H54 (cell line): ENCODE measurements around the gene STK32B.

Source experiments
- DNase-seq: peaks from one replicate; pipeline ENCODE4 v3.0.0; 2011; ENCODE audit warnings: low spot score, mixed read lengths; ENCODE audit not compliant: insufficient read length
- FAIRE-seq: peaks from 3 replicates; lab custom pipeline; 2011; peaks lifted over from hg19 to GRCh38; lab: Jason Lieb, UNC
- POLR2A ChIP-seq: IDR thresholded peaks from 2 replicates; pipeline ENCODE4 v1.6.1; 2011; ENCODE audit warnings: low read depth, mild to moderate bottlenecking, low read length

The STK32B gene

GRCh38 chr4:5069901-5070300 lies 18.6 kb downstream of the STK32B start:
- FAIRE-seq (no peak), DNase-seq (no peak)
- TF ChIP-seq POLR2A = no peak

DNA sequence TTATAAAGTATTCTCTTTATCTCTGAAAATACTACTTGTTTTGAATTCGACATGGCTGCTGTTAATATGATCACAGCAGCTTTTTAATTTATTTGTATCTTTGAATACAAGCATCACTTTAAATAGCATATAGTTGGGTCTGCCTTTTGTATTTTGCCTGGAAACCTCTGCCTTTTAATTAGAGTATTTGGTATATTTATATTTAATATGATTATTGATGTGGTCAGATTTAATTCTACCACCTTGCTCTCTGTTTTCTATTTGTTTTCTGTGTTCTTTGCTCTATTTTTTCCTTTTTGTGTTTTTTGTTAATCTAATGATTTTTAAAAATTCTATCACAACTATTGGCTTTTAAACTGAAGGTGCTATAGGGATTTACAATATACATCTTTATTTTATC lies 21.7 kb downstream of the STK32B start:
- TF ChIP-seq POLR2A = no peak
- FAIRE-seq = no peak
- DNase-seq = no peak

DNA sequence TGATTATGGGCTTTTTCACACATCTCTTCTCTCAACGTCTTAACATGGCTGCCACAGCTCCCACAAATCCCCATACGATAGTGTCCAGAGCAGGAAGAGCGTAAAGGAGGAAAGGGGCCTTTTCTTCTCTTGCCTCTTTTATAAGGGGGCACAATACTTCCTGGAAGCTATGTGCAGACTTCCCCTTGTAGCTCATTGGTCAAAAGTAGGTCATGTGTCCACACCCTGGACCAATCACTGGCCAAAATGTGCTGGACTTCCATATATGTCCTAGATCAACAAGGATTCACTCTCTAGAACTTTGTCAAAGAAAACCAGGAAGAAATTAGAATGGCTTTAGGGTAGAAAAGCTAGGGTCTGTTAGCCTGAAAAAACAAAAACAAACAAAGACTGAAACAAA lies 26.7 kb downstream of the STK32B start:
- FAIRE-seq (no peak), DNase-seq (no peak)
- no peak for TF ChIP-seq POLR2A

DNA sequence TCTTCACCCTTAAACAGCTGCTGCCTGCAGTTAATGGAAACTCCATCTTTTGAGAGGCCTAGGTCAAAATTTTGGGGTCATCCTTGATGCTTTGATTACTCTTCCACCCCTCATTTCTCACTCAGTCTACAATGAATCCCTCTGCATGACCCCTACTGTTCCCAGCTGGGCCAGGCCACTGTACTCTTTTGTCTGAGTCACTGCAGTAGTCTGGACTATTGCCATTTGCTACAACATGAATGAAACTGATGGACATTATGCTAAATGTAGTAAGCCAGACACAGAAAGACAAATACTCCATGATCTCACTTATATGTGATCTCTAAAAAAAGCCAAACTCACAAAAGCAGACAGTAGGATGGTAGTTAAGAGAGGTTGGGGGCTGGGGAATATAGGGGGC lies 28.3 kb downstream of the STK32B start:
- DNase-seq (no peak), FAIRE-seq (no peak)
- no peak for TF ChIP-seq POLR2A

- DNase-seq (no peak), FAIRE-seq (no peak)
- no peak for TF ChIP-seq POLR2A
Measured at GRCh38 chr4:5081441-5081999, 30.2 kb downstream of the STK32B start.

GRCh38 chr4:5082376-5082775 lies 31.1 kb downstream of the STK32B start:
- DNase-seq = no peak
- no peak for FAIRE-seq
- TF ChIP-seq POLR2A = no peak

DNA sequence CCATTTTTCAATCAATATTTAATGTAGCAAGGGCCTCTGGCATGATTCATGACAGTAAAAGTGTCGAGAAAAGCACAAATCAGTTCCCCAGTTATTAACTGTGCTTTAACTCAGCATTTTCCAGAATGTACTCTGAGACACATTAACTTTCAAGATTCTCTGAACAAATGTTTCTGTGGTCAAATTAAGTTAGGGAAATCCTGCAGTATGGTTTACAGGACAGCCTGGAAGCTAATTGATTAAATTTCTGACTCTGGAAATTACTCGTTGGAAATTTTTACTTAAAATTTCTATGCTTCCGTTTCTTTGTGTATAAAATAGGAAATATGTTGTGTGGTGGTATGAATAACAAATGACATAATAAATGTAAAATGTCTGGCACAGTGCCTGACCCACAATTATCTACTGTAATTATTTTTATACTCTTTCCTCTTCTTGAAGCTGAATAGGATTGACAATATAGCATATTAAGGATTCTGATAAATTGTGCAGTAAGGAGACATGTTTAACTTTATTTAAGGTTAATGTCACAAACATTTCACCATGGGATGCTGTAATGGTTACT lies 33.7 kb downstream of the STK32B start:
- TF ChIP-seq POLR2A = no peak
- no peak for FAIRE-seq
- no peak for DNase-seq

DNA sequence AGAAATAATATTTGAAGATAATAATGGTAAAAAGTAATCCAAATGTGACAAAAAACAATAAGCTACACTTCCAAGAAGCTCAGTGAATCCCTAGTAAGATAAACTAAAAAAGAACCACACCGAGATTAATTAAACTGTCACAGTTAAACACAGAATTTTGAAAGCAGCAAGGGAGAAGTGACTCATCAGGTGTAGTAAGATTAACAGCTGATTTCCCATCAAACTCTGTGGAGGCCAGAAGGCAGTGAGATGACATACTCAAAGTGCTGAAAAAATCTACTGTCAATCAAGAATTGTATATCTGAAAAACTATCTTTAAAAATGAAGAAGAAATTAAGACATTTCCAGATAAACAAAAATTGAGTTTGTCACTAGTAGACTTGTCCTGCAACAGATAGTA lies 35.3 kb downstream of the STK32B start:
- TF ChIP-seq POLR2A = no peak
- no peak for FAIRE-seq

GRCh38 chr4:5096261-5096660 lies 45.0 kb downstream of the STK32B start:
- DNase-seq = no peak
- no peak for FAIRE-seq
- no peak for TF ChIP-seq POLR2A

More for the DNA sequence above, 35.3 kb downstream of the STK32B start:
- DNase-seq = no peak

GRCh38 chr4:5098176-5098575 lies 46.9 kb downstream of the STK32B start:
- FAIRE-seq = no peak
- no peak for TF ChIP-seq POLR2A
- no peak for DNase-seq

GRCh38 chr4:5100336-5100735 lies 49.1 kb downstream of the STK32B start:
- TF ChIP-seq POLR2A = no peak
- DNase-seq (no peak), FAIRE-seq (no peak)

- DNase-seq (no peak), FAIRE-seq (no peak)
- TF ChIP-seq POLR2A = no peak
Measured at GRCh38 chr4:5100986-5101385, 49.7 kb downstream of the STK32B start.

DNA sequence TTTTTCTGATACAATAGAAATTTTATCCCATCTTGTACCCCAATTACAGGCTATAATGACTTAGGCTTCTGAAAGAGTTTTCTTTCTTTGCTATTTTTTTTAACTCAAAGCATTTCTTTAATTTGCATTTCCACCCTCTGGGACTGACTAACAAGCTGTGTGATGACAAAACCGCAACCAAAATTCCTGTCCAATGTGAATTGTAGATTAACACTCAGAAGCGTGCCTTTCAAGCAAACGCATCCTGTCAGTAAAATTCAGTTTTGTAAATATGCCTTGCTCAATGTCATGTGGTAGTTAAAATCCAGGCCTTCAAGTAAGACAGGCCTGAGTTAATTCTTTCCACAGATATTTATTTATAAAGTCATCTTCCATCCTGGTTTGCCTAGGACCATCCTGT lies 50.3 kb downstream of the STK32B start:
- DNase-seq = no peak
- no peak for TF ChIP-seq POLR2A
- FAIRE-seq = no peak

- DNase-seq = no peak
- FAIRE-seq = no peak
- TF ChIP-seq POLR2A = no peak
Measured at GRCh38 chr4:5110901-5111300, 59.6 kb downstream of the STK32B start.

DNA sequence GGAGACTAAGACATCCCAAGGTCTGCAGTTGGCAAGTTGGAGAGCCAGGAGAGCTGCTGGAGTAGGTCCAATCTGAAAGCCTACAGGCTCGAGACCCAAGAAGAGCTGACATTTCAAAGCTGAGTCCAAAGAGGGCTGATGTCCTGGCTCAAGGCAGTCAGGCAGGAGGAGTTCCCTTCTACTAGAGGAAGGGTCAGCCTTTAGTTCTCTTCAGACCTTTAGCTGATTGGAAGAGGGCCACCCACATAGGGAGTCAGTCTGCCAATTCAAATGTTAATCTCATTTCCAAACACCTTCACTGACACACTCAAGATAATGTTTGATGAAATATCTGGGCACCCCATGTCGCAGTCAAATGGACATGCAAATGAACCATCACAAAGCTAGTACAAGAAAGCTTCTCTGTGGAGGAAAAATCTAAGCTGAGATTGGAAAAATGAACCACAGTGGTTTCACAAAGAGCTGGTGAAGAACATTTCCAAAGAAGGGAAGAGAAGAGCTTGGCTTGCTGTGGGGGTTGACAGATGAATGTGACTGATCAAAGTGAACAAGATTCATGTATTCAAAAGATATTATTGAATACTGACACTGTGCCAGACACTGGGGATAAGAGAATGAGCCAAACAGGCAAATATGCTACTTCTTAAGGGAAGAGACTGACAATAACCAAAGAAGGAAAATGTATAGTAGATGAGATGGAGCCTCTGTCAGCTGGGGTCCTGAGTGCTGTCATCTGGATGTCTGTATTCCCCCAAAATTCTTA lies 61.2 kb downstream of the STK32B start:
- FAIRE-seq = no peak
- TF ChIP-seq POLR2A = no peak
- DNase-seq = no peak
